ENCODE measurements around the gene SP6.

Gene SP6

DNA sequence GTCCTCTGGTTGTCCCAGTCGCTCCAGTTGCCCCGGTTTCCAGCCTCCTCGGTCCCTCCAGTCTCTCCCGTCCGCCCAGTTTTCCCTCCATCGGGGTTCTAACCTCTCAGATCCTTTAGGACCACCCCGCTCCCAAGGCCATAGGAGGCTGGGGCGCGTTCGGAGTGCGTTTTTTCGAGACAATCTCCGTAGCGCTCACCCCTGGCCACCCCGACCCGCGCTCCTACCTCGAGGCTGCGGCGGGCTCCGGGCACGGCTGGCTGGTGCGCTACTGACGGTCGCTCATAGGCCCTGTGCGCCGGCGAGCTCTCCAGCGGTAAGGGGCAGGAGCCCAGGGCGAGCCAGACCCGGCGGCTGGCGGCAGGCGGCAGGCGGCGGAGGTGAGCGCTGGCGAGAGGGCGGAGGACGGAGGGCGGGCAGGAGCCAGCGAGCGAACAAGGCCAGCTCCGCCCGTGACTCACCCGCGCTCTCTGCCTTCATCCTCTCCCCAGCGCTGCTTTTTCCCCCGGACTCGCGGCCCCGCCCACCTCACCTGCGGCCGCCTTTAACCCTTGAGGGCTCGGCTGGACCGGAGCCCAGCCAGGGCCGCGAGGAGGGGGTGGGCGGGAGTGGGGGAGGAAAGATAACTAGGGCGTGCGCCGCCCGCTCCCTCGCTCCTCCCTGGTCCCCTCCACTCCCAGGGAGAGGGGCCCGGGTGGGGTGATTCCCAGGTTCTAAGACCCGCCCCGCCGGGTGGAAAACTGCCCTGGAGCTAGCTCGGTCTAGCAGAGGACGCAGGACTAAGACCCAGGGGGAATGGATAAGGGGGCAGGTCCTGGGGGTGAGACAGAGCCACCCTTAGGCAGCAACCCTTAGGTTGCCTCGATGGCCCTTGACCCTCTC is at the start of gene SP6:
TSS of gene SP6 (minus strand) at position 472 of the 882 bp plus-strand sequence. CDS start 2,734 bp downstream, outside the sequence.
- DNase-seq: peak in 2 of 4 experiments; percentile 26 to 47

DNA sequence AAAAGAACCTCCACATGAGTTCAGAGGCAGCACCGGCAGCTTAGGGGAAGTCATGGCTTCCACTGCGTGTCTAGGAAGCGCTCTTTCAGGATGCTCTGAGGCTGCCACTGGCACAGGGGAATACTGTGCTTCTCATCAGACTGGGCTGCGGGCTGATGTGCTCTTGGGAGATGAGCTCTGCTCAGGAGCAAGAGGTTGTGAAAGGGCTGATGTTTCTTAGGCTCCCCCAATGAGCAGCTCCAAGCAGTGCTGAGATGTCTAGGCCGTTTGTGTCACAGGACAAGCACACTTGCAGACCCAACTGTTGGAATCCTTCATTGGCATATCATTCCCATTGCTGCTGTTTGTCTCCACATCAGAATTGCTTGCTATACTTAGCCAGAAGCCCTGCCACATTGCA is 48.7 kb upstream of the SP6 start:
- no peak for DNase-seq

DNA sequence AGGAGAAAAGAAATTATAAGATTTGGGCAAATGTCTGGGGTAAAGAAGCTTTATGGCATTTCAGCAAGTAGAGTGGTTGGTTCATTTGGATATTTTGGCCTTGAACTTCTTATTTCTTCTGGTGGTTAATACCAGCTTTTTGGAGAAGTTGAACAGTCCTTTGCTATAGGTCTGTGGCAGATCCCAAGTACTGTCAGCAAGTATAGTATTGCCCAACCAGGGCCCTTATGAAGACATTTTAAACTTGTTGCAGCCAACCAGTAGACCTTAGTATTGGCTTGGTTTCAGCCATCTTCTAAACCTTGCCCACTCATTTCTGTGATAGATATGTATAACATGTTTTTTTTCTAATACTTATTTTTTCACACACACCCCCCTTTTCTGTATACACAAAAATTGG is 47.3 kb upstream of the SP6 start:
- DNase-seq: no peak

DNA sequence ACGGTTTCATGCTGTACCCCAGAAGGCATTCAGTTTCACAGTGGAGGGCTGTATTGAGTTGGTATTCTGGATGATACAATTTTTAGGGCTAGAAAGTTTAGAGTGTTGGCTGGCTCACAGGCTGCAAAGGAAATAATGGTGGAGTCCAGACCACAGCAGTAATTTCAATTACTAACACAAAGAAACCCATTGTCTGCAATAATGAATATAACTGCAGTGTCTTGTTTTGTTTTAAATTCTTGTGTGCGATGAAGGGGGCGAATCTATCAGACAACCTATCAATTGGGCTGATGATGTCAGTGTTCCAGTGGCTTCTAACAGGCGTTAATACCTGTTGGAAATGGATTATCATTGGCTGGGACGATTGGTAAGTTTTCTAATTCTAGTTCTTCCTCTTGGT is 46.6 kb upstream of the SP6 start:
- no peak for DNase-seq

DNA sequence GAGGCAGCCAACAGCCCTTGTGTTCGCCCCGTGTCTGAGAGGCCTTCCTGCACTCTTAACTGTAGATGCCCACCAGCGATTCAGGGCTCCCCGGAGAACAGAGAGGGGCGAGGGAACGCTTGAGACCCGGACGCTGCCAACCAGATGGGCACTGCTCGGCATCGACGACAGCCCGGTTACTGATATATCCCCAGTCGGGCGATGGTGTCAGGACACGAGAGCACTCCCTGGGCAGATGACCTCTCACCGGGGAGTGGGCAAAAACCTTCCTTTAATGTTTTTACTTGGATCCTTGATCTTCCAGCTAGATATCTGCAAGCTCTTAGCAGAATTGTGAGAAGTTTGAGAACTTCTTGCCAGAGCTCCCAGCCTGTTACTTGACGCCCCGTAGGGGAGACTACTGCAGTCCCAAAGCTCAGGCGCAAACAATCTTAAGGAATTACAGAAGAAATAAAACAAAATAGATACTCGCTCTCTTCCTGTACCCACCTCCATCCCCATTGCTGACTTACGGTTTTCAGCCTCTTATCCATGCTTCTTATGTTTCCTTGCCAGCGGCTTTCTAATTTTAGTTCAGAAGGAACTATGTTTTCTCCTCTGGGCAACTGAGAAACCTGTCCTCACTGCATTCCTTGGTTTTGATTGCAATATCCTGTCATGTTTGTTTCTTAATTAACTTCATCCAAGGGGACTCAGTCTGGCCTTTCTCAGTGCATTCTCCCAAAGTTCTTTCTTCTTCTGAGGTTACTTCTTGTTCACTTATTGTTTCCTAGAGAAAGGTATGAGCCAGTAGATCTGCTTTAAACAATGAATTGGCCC is 45.9 kb upstream of the SP6 start:
- DNase-seq: no peak

DNA sequence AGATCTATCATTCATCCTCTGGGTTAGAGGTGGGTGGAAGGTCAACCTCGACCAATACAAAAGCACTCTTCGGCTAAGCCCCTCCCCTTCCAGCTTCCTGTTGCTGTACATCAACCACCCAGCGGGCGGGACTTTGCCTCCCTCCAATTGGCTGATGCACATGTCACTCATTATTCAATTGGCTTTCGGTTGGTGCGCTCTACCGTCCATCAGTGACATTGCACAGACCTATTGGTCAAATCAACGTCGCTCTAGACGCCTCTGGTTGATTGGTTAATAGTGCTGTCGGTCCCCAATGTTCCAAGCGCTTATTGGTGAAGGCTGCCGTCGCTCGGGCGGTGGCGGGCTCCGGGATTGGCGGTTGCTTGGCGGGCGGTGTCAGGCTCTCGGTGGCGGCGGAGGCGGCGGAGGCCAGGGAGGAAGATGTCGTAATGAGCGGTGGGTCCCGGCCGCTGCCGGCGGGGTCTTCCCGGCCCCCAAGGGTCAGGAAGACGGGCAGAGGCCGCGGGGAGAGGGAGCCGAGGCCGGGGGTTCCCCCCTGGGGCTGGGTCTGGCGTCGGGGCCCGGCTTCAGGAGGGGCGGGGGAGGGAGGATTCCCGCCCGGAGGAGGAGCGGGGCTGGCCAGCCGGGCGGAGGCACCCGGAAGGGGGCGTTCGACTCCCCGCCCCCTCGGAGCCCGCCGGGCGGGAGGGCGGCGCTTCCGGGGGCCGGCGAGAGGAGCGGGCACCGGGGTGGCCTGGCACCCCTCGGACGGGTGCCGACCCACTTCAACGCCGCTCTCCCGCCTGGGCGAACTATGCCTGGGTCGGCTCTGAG is 45.1 kb upstream of the SP6 start, which contains the start of gene SP2:
TSS of gene SP2 (plus strand) at position 381 of the 816 bp plus-strand sequence. CDS start at position 432, 51 bp downstream.
- peak; percentile 96 to 99 (median 98) for DNase-seq

DNA sequence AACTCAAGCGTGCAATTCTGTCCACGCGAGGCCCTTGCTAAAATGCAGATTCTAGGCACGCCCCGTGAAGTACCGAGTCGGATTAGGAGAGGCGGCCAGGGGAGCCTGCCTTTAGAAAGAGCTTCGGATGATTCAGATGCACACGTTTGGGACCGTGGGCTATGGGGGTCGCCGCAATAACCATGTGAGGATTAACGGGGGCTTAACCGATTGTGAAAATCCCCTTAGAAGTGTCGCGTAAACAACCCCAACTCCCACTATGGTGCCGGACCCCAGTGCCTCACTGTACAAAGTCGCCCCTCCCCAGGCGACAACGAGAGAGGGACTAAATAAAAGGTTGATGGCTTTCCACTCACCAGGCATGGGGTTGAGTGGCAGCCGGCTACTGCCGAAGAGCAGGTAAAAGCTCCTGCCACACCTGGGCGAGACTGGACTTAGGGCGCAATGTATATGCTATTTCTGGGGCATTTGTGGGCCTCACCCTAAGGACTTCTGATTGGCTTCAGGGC is 44.4 kb upstream of the SP6 start:
- peak in 2 of 4 experiments; percentile 21 to 31 for DNase-seq

DNA sequence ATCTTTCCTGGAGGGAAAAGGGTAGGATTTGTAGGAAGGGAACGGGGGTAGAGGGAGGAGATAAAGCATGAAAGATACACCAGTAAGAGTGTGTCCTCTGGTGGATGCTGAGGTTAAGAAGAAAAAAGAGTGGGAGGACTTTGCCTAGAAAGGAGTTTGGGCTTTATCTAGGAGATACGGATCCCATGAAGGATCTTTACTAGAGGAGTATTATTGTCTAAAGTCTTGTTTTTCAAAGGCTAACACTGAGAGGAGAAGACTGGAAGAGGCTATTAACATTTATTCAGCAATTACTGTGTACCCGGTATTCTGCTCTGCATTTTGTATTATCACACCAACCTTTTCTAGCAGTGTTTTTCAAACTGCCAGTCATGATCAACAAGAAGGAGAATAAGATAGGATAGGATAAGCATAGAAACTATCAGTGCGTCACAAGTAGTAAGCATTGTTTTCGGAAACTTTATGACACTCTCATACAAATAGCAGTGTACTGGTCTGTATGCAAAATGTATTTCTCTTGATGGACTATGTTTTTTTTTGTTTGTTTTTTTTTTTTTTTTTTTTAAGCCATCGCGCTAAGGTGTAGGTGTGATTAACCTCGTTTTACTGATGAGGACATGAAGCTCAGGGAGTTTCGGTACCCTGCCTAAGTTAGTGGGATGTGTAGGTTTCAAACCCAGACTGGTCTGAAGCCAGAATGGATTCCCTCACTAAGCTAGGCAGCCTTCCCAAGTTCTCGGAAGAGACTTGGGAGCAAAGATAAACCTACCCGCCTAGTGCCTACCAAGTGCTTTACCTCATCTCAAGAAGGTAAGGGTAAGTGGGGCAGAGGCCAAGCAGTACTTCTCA is 43.8 kb upstream of the SP6 start:
- DNase-seq: no peak

DNA sequence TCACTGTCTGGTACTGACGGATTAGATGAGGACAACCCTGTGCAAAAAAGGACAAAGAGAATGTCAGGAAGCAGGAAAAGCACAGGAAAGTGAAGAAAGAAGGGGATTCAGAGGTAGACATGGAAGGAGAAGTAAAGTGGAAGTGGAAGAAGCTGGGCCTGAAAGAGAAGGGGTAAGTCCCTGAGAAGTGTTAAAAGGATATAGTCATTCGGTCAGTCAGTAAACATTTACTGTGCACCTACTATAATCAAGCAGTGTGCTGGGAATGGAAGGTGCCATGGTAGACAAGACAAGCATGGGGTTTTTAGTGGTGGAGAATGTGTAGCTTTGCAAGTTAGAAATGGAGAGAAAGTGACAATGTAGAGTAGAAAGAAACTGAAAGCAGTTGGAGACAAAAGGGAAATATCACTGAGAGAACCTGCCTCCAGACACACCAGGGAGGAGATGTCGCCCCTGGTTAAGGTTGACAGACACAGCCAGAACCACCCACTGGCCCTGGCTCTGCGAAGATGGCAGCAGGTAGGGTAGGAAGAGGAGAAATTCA is 40.7 kb upstream of the SP6 start:
- no peak for DNase-seq

DNA sequence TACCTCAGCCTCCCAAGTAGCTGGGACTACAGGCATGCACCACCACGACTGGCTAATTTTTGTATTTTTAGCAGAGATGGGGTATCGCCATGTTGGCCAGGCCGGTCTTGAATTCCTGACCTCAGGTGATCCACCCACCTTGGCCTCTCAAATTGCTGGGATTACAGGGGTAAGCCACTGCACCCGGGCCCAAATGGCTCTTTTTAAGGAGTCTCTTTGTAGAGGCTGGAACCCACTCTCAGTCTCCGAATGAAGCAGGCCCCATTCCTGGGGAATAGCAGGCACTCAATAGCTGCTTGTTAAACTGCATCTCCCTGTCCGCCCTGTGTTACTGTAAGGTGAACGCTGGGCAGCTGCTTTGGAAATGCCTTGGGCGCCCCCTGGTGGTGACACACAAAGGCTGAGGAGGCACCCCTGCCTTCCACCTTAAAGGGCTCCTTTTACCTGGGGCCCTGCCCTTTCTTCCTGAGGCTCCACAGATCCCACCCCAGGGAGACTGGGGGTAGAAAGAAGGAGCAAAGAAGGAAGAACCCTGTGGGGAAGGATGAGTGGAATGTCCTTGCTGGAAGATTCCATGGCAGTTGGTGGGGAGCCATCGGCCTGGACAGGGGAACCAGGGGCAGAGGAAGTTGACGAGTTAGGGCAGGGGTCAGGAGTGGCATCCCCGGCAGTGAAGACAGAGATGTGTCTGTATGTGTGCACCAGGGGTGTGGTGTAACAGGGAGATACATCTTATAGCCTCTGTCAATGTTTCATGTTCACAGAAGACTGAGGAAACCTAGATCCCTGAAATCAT is 39.0 kb upstream of the SP6 start:
- peak; percentile 84 to 97 (median 92) for DNase-seq

DNA sequence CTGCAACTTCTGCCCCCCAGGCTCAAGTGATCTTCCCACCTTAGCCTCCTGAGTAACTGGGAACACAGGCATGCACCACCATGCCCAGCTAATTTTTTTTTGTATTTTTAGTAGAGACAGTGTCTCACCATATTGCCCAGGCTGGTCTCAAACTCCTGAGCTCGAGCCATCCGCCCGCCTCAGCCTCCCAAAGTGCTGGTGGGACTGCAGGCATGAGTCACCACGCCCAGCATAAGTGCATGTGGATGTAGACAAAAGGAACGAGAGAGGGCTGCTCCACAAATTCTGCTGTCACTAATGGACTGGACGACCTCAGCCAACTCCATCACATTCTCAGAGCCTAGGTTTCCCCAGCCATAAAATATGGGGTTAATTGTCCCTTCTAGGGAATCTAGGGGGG is 37.3 kb upstream of the SP6 start:
- no peak for DNase-seq

DNA sequence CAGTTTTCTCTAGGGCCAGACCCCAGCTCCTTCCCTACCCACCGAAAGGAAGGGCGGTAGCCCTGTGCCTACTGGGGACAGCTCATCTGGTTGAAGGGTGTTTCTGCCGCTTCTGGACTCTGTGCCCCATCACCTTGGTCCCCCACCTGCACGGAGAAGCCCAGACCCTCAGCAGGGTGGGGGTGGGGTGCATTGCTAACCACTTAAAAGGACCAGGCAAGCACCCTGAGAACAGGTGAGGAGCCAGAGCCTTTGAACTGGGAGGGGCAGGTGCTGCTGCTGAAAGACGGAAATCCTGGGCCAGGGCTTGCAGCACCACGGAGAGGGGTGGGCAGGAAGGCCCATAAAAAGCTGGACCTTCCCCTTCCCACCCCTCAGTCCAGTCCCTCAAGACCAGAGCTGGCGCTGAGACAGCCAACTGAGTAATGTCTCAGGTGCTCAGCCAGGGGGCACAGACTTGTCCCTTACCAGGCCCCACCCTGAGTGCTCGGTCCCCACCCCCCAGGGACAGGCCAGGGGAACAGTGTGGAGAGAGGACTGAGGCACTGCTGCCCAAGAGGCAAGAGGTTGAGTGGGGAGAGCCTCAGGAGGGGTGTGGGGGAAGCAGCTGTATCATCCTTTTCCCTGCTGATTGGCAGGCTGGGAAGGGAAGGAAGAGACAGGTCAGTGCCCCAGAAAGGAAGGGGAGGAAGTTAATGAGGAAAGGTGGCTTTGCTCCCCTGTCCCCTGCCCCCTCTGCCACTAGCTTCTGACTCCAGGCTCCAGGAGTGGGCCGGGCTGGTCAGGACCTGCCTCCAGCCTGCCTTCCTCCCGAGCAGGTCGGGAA is 34.2 kb upstream of the SP6 start:
- DNase-seq: peak in 1 of 4 experiments; percentile 4

DNA sequence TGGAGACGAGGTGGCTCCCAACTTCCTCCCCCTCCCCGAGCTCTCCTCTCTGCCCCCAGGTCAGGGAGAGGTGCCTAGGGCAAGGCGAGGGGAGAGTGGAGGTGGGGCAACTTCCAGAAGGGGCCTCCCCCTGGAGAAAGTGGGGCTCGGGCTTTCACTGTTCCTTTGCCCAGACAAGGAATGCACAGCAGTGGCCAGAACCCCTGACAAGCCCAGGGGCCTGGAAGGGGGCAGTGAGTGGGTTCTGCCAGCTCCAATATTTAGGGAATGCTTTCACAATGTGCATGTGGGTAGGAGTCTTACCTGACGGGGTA is 33.4 kb upstream of the SP6 start:
- no peak for DNase-seq

DNA sequence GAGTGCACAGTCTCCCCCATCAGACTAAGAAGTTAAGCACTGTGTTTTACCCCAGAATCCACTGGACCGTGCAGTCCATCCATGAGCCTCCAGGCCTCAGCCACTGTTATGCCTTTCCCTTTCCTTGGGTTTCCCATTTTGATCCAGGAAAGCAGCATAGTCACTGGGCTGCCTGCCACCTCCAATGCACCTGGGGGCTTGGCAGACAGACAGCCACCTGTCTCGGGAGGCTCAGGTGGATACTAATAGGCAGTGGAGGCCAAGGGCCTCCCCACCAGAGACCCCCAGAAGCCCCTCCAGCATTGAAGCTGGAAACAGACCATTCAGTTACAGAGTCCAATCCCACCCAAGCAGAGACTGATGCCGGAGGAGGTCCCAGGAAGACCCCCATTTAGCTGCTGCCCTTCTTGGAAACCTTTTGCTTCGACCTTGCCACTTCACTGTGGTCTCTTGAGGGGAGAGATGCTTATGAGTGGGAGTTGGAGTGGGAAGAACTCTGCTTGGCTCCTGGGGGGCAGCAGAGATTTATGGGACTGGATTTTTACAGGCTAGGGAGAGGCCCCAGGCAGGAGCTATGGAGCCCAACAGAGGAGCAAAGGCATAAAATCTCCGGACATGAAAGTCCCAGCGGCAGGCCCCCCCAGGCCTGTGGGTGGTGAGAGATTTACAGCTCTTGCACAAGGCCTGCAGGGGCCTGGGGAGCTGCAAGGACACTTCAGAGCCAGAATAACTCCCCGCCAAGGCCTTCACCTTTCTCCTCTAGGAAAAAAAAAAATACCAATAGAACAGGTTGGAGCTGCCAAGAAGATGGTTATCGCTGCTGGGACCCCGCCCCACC is 32.8 kb upstream of the SP6 start:
- no peak for DNase-seq

DNA sequence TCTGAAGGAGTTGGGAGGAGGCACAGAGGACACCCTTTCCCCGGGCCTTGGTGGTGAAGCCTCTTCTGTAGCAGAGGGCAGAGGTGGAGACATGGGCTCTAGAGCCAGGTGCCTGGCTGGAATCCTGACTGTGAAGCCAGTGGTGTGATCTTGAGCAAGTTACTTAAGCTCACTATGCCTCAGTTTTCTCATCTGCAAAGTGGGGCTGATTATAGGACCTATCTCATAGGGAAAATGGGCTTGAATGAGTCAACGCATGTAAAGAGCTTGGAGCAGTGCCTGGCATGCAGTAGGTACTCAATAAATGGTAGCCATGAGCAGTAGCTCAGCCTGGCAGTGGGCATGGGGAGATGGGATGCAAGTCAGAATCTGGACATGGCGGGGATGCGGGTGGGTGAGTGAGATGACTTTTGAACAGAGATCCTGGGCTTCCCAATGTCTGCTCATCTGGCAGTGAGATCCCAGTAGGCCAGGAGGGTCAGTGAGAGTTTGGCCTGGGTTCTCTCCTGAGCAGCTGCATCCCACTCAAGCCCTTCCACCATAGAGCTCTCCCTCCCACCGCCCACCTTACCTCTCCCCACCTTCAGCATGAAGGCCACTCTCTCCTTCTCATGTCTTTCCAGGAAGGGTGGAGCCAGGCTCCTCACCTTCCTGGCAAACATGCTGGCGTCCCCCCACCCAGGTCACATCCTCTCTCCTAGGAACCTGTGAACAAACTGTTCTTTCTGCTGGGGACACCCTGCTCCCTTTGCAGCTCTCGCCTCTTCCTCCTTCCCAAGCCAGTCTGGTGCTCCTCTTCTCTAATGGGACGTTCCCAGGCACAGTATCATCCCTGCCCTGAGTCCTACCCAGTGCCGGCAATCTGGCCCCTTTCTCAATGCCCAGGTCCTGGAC is 32.0 kb upstream of the SP6 start:
- DNase-seq: no peak

DNA sequence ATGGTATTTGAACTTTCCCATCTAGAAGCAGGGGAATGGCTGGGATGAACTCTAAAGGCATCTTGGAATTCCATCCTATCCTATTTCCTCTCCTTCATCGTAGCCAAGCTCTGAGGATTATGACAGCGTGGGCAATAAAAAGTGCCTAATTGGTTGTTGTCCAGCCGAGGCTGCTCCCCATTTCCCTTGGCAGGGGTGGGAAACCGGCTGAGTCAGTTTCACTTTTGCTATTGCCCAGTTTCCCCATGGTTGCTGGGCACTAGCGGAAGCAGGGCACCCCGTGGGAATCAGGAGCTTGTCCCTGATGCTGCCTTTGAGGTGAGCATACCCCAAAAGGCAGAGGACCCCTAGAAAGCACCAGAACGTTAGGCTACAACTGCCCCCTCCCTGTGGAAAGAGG is 31.3 kb upstream of the SP6 start:
- DNase-seq: no peak

DNA sequence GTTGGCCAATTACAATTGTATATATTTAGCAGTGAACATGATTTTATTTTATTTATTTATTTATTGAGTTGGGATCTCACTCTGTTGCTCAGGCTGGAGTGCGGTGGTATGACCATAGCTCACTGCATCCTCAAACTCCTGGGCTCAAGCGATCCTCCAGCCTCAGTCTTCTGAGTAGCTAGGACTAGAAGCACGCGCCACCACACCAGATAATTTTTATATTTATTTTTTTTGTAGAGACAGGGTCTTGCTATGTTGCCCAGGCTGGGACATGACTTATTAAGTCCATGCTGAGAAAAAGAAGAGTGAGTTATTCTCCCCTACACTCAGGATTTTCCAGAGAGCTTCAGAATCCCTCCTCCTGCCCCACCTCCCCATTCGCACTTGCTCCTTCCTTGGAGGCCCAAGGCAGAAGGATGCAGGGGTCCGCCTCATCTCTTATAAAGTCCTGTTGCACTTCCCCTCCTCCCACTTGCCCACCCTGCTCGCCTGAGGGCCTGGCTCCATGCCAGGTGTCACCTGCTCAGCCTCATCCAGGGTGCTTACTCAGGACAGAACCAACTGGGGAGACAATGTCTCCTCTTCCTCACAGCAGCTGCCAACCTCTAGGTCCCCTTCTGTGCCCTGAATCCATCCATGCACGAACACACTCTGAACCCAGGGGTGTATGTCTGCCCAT is 29.0 kb upstream of the SP6 start:
- DNase-seq: no peak
